Stomach (tissue), 9 donors: ENCODE results near the gene RPAP2. TPM values are rescaled to one million over a fixed set of nuclear protein-coding genes. Genes with fewer than 3 reads are reported as not detected.

Experiments
- DNase-seq, 2 donors: peaks; one replicate each; pipeline versions ENCODE4 v3.0.0 to v3.0.0-alpha.2; 2013 to 2019
- H3K27ac ChIP-seq, 5 donors: fragments of 200-600 bp in 4 of 5; sonication (generic) in 4 of 5; one replicate each; pipeline ENCODE4 v1.5.1; 2013 to 2019; ENCODE audit warnings: mild to moderate bottlenecking in 1 of 5, moderate library complexity in 1 of 5
- H3K27me3 ChIP-seq, 3 donors: fragments of 200-600 bp; sonication (generic); one replicate each; pipeline ENCODE4 v1.5.1; 2017 to 2019; ENCODE audit warnings: mixed run types in 1 of 3
- H3K36me3 ChIP-seq, 4 donors: fragments of 200-600 bp; sonication (generic); 1 replicate in 3 of 4; 2 replicates in 1 of 4; pipeline ENCODE4 v1.5.1; 2016 to 2019
- H3K4me1 ChIP-seq, 4 donors: fragments of 200-600 bp; sonication (generic); one replicate each; pipeline ENCODE4 v1.5.1; 2016 to 2019
- H3K4me3 ChIP-seq, 4 donors: fragments of 200-600 bp; sonication (generic) in 3 of 4; one replicate each; pipeline ENCODE4 v1.5.1; 2016 to 2019; ENCODE audit warnings: mild to moderate bottlenecking in 1 of 4
- H3K9me3 ChIP-seq, 4 donors: fragments of 200-600 bp; sonication (generic); one replicate each; pipeline ENCODE4 v1.5.1; 2016 to 2019
- CTCF ChIP-seq, 7 experiments: fragments of 450-650 bp in 4 of 7; fragments of 200-600 bp in 3 of 7; sonication (generic) in 3 of 7; IDR thresholded peaks; one replicate each; pipeline ENCODE4 v1.5.1; 2016 to 2019; ENCODE audit warnings: antibody characterized with exemption in 7 of 7, control low read depth in 2 of 7, mild to moderate bottlenecking in 1 of 7
- EP300 ChIP-seq: sonication (generic); formaldehyde crosslinking; IDR thresholded peaks from one replicate; pipeline ENCODE4 v1.6.1; 2017; ENCODE audit warnings: antibody characterized with exemption
- POLR2A ChIP-seq, 4 donors: fragments of 450-650 bp; IDR thresholded peaks; one replicate each; pipeline ENCODE4 v1.6.1; 2016; ENCODE audit warnings: antibody characterized with exemption in 4 of 4, control low read depth in 2 of 4, mild to moderate bottlenecking in 1 of 4, moderate library complexity in 1 of 4
- POLR2AphosphoS5 ChIP-seq, 3 donors: sonication (generic); formaldehyde crosslinking; IDR thresholded peaks; one replicate each; pipeline ENCODE4 v1.6.1; 2016; ENCODE audit warnings: antibody characterized with exemption in 3 of 3
- WGBS, 5 donors: extraction: QIAGEN DNeasy Blood & Tissue Kit in 3 of 5; methylation state at CpG; one replicate each; pipeline versions ENCODE4 v1.1.5 to v1.1.7; 2013 to 2018; 5-methylcytosine and 5-hydroxymethylcytosine counted together
- intact Hi-C: fragments of 100-400 bp; cut with DNase I; formaldehyde crosslinking; loops from one replicate; pipeline ENCODE4 v1.15.1; 2023; ENCODE audit warnings: low total_unique reads
- polyA plus RNA-seq, 3 donors: library from polyadenylated mRNA; stranded (reverse); fragments of 200-250 nt; gene quantifications; one replicate each; pipeline ENCODE4 v1.2.3, GENCODE V29; 2013
- small RNA-seq, 4 donors: library from RNA; depleted of rRNA; stranded (forward); fragments of <200 nt; gene quantifications; one replicate each; pipeline ENCODE3, GENCODE V24; 2016
- total RNA-seq, 5 donors: library from RNA; depleted of rRNA; stranded (reverse); fragments of >200 nt; gene quantifications; one replicate each; pipeline versions ENCODE4 v1.1.0 to v1.2.3, GENCODE V29; 2014 to 2016
- donor health status: healthy with polysubstance abuse.
- donor health status: Bipolar disorder and iron deficiency.
- donor health status: healthy.

The RPAP2 gene
- total and polyA plus RNA-seq, 8 donors: 2.3 to 16.5 (median 6.0) TPM

GRCh38 chr1:92446546-92446945 is 147.7 kb downstream of the RPAP2 start:
- no peaks in the 10 kb centered on the region for H3K36me3 ChIP-seq
- H3K4me1 ChIP-seq: no peaks in the 10 kb centered on the region
- no peaks in the 10 kb centered on the region for H3K27me3 ChIP-seq
- no peak for DNase-seq
- H3K27ac ChIP-seq: no peak overlapping the region
- H3K9me3 ChIP-seq: no peaks in the 10 kb centered on the region
- WGBS, 5 donors: 26 to 52% (median 38%) methylated on average over 2 of the region's 2 CpGs
- intact Hi-C loops: no loop called here
- no peak overlapping the region for H3K4me3 ChIP-seq
- TF ChIP-seq POLR2A (IDR thresholded peaks at IDR 0.05): no peak
- no peak for TF ChIP-seq POLR2AphosphoS5 (IDR thresholded peaks at IDR 0.05)
- no peak for TF ChIP-seq CTCF (IDR thresholded peaks at IDR 0.05)
- no peak for TF ChIP-seq EP300

- DNase-seq: no peak
- no peak overlapping the region for H3K27ac ChIP-seq
- no peaks in the 10 kb centered on the region for H3K27me3 ChIP-seq
- H3K4me1 ChIP-seq: no peaks in the 10 kb centered on the region
- no peak overlapping the region for H3K4me3 ChIP-seq
- TF ChIP-seq POLR2AphosphoS5 (IDR thresholded peaks at IDR 0.05) (no peak), CTCF (IDR thresholded peaks at IDR 0.05) (no peak)
- intact Hi-C loops: no loop called here
- 50 to 67% (median 63%) methylated on average over 3 of the region's 3 CpGs for WGBS, 5 donors
- H3K9me3 ChIP-seq: no peaks in the 10 kb centered on the region
- no peaks in the 10 kb centered on the region for H3K36me3 ChIP-seq
Measured at GRCh38 chr1:92447033-92447681, 148.3 kb downstream of the RPAP2 start.

GRCh38 chr1:92447976-92448375 is 149.1 kb downstream of the RPAP2 start:
- Histone ChIP-seq H3K4me1 (no peaks in the 10 kb centered on the region), H3K27me3 (peaks cover 0 to 1% (median 0%) of the 10 kb centered on the region in 3 donors), H3K36me3 (no peaks in the 10 kb centered on the region), H3K9me3 (no peaks in the 10 kb centered on the region), H3K27ac (no peak overlapping the region), H3K4me3 (no peak overlapping the region)
- intact Hi-C loops: no loop called here
- WGBS, 5 donors: 86 to 98% (median 94%) methylated on average over 2 of the region's 2 CpGs
- TF ChIP-seq POLR2A (IDR thresholded peaks at IDR 0.05) (no peak), CTCF (IDR thresholded peaks at IDR 0.05) (no peak), POLR2AphosphoS5 (IDR thresholded peaks at IDR 0.05) (no peak), EP300 (no peak)
- no peak for DNase-seq

Small RNAs within 50 kb of the gene (small RNA-seq; reads per million reads assigned to genes)
- gene RN7SL824P: 0 reads per million in 4 donors

Other genes with a start within 250 kb of the RPAP2 start
- not detected for gene SETSIP, start 223.6 kb upstream of the RPAP2 start, total RNA-seq
- gene SETSIP, start 223.6 kb upstream of the RPAP2 start, polyA plus RNA-seq: not detected
- gene BTBD8, start 218.7 kb upstream of the RPAP2 start, total RNA-seq: 10 to 100 TPM in 1 of 5 donors, 1 to 10 TPM in 4; 1.4 to 12.5 (median 8.1) TPM
- 1 to 10 TPM in 1 of 3 donors, under 1 TPM in 2; 0.44 to 1.2 (median 0.76) TPM for gene BTBD8, start 218.7 kb upstream of the RPAP2 start, polyA plus RNA-seq
- not detected for gene C1orf146, start 81.1 kb upstream of the RPAP2 start, total RNA-seq
- not detected for gene C1orf146, start 81.1 kb upstream of the RPAP2 start, polyA plus RNA-seq
- gene GLMN, start 72 bp upstream of the RPAP2 start, total RNA-seq: 10 to 100 TPM in 2 of 5 donors, 1 to 10 TPM in 2, under 1 TPM in 1; 0.58 to 28.5 (median 2.2) TPM
- gene GLMN, start 72 bp upstream of the RPAP2 start, polyA plus RNA-seq: 10 to 100 TPM in 1 of 3 donors, 1 to 10 TPM in 2; 6.3 to 13.8 (median 7.9) TPM
- 10 to 100 TPM in 2 of 5 donors, 1 to 10 TPM in 3; 1.2 to 34.4 (median 1.7) TPM for gene GFI1, start 187.9 kb downstream of the RPAP2 start, total RNA-seq
- under 1 TPM; 0.37 to 0.61 (median 0.38) TPM for gene GFI1, start 187.9 kb downstream of the RPAP2 start, polyA plus RNA-seq